ENCODE measurements around the gene SF3B2.

DNA sequence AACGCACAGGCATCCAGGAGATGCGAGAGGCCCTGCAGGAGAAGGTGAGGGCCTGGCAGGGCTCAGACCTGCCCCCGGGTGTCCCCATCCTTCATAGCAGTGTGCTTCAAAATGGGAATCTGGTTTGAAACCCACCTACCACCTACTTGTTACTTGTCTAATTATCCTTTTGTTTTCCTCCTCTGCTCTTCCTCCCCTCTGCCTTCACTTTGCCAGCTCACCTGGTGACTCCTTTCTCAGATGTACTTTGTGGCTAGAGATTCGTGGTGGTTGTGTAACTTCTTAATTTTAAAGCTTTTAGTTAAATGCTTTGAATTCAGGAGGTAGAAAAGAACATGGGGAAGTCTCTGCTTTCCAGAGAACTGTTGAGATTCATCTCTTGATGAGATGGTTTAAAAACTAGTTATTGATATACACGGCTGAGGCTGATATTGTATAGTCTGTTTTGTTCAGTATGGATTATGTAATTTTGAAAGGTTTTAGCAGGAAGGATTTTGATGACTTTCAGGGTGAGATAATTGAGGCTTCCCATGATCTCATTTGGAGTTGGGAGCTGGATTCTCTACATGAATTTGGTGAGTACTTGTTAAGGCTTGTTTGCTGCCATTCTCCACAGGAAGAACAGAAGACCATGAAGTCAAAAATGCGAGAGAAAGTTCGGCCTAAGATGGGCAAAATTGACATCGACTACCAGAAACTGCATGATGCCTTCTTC is 8.0 kb downstream of the SF3B2 start:
- no peak for TF ChIP-seq EP300 (IDR thresholded peaks at IDR 0.05)
- TF ChIP-seq, protein P1, sequence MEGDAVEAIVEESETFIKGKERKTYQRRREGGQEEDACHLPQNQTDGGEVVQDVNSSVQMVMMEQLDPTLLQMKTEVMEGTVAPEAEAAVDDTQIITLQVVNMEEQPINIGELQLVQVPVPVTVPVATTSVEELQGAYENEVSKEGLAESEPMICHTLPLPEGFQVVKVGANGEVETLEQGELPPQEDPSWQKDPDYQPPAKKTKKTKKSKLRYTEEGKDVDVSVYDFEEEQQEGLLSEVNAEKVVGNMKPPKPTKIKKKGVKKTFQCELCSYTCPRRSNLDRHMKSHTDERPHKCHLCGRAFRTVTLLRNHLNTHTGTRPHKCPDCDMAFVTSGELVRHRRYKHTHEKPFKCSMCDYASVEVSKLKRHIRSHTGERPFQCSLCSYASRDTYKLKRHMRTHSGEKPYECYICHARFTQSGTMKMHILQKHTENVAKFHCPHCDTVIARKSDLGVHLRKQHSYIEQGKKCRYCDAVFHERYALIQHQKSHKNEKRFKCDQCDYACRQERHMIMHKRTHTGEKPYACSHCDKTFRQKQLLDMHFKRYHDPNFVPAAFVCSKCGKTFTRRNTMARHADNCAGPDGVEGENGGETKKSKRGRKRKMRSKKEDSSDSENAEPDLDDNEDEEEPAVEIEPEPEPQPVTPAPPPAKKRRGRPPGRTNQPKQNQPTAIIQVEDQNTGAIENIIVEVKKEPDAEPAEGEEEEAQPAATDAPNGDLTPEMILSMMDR (IDR thresholded peaks at IDR 0.05) = no peak
- TF ChIP-seq POLR2A (IDR thresholded peaks at IDR 0.05; ENCODE audit: low read depth) = no peak
- no peak for TF ChIP-seq POLR2AphosphoS5 (IDR thresholded peaks at IDR 0.05)

All from esophagus muscularis mucosa (tissue), 4 donors.